HPDE6-E6E7 (cell line): ENCODE measurements around the gene IL1R1.
"Not testable (repeated sequence)": the region's sequence is repeated elsewhere in the genome, so short reads cannot be mapped to it uniquely, and the experiment has no call there.

Experiments used
- DNase-seq: peaks from one replicate; pipeline ENCODE4 v3.0.0; 2011; ENCODE audit warnings: missing footprints; ENCODE audit errors: extremely low spot score

The IL1R1 gene

DNA sequence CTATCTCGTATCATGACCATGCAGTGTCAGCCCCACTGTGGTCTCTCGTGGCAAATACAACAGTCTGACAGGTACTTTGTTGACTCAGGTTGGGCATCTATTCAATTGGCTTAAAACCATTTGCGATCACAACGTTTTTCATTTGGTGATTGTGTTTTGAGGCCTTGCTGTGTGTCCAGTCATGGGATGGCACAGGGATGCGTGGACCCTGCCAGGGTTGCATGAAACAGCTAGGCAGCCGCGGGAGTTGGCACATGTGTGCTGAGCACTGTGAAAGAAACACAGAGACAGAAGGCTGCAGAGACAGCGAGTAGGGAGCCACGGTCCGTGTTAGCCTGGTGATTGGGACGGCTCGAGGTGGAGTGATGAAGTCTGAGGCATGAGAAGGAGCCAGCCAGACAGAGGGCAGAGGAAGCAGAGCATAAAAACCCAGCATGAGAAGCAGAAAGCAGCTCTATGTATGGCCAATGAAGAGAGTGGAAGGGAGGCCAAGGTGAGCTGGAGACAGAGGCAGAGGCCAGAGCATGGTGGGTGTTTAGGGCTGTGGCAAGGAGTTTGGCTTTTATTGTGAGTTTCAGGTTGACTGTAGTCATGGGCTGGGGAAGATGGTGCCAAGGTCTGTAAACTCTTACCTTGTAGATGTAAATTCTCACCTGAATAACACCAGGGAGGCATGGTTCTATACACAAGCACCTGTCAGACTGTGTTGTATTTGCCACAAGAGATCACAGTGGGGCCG is 31.8 kb upstream of the IL1R1 start:
- no peak for DNase-seq

DNA sequence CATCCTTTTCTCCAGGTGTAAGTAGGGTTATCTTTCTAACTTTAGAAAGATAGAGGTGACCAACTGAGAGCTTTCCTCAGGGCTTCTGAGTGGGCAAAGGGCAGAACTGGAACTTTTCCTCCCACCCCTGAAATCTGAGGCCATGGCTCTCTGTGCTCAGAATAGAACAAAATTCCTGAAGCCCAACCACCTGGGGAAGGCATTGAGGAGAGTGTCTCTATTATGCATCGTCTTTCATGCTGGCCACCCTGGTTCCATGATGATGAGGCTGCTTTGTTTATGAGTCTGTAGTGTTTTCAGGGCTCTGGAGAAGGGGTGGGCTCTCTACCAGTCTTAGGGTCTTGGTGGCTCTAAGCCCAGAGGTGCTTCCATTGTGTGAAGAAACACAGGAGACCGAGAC is 30.7 kb upstream of the IL1R1 start:
- DNase-seq = no peak

DNA sequence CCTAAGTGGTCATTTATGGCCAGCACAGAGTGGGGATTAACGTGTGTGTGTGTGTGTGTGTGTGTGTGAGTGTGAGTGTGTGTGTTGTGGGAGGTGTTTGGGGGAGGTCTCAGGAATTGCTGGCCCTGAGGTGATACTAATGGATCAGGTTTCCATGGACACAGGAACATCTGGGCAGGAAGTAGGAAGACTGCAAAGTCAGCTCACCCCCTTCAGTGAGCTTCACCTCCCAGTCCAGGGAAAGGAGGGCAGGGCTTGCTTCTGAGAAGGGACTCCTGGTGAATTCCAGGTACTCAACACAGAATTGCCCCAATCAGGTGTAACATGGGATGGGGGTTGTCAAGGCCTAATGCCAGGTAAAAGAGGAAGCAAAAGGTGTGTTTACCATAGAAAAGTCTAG is 30.3 kb upstream of the IL1R1 start:
- no peak for DNase-seq

DNA sequence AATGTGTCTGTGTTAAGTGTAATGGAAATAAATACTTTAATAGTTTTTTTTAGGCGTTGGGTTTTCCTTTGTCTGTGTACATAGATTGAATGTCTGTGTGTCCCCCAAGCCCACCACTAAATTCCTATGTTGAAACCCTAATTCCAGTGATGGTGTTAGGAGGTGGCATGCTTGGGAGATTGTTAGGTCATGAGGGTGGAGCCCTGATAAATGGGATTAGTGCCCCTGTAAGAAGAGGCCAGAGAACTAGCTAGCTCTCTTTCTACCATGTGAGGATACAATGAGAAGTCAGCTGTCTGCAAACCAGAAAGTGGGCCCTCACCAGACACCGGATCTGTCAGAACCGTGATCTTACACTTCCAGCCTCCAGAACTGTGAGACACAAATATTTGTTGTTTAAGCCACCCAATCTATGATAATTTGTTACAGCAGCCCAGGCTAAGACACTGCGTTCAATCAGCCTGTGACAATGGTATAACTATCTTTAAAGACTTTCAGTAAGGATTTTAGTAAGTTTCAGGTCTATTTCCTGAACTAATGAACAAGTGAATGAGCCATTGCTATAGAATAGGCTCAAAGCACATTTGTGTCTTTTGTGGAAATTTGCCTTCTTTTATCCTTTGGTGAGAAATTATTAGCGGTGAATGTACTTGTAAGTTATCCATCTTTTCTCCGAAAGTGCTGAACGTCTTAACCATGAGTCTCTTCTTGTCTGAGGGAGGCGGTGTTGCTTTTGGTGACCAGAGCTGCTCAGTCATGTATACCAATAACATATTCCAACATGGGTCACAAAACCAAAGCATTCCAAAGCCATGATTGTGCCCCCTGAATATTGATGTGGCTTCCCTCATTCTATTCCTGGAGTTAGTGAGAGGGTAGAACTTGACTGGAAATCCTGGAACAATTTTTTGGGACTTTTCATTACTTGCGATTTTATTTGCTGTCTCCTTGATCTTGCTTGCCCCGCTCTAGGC is 29.6 kb upstream of the IL1R1 start:
- no peak for DNase-seq

DNA sequence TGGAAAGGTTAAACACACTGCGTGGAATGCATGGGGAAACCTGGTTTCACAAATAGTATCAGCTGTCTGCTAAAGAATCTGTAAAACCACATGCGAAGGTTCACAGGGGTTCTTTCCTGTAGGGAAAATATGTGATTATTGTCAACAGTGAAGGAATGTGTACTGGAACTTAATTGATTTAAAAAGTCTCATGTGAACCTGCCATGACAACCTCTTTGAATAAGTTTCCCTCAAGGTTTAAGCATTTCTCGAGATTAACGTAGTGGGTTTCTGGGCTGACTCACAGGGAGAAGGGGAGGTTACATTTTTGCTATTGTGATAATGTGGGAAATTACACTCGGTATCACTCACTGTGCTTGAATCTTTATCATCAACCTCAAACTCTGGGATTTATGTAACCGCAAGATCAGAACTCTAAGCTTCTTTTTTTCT is 28.2 kb upstream of the IL1R1 start:
- DNase-seq = no peak

DNA sequence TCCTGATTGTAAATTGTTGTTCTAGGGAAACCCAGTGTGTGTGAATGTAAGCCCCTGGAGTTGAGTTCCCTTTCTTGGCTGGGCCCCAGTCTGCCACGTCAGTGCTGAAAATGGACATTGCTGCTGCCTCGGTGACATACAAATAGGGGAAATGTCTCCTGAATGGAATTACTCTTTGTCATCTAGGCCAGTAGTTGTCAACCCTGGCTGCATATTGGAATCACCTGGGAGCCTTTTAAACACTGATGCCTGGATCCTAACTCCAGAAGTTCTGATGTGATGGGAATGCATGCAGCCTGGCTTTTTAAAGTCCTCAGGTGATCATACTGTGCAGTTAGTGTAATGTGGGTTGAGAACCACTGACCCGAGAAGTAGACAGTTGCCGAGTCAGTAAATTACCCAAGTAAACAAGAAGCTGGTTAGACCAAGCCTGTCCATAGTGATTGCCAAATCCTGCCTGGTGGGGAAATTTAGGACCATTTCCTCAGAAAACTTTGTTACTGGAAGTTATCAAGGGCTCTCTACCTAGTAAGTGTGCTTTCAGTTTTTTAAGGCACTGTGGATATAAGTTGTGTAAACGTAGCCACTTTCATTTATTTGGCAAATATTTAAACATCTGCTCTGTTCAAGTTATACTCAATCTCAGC is 27.6 kb upstream of the IL1R1 start:
- DNase-seq = no peak

DNA sequence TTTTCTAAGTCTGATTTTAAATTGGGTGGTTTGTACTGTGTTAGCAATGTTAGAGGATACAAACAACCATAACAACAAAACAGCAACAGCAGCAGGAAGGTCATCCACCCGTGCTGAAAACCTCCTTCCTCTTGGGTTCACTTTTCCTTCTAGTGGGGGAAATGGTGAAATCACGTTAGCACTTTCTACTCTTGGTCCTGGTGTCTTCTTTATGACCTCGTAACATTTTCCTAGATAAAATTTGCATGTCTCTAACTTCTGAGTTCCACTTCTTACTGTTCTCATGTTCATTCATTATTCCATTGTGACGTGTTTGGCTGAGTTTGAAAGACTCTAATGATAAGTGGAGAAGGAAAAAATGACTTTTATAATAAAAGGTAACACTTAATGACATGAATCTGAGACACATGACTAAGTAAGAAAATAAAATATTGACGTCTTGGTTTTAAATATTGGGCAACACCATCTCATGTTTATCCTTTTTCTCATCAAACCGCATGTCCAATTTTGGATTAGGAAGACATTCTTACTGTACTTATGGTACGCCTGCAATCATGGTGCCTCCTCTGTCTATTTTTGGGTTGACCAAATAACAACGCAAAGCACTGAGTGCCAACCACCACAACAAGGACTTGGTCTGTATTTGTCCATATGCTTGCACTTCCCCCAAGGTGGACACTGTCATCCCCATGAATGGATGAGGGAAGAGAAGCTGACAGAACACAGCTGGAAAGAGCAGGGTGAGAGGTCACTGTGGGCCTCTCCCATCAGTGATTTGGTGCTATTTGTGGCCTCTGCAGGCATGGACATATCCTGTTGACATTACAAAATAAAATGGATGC is 25.7 kb upstream of the IL1R1 start:
- DNase-seq = no peak

DNA sequence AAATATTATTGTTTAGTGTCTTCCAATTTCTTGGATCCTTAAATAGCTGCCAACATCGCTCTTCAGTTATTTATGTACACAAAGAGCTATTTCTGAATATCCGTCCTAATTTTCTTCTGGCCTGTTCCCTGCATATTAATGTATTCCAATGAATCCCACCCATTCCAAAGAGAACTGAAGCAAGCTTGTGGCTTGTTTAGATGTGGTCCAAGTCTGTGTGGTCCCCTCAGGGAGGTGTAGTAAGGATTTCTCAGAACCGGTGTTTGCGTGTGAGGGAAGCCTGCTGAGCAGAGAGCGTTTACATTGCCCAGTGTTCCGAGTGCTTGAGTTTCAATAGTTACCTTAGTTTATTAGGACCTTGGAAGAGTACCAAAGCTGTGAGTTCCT is 25.1 kb upstream of the IL1R1 start:
- no peak for DNase-seq

DNA sequence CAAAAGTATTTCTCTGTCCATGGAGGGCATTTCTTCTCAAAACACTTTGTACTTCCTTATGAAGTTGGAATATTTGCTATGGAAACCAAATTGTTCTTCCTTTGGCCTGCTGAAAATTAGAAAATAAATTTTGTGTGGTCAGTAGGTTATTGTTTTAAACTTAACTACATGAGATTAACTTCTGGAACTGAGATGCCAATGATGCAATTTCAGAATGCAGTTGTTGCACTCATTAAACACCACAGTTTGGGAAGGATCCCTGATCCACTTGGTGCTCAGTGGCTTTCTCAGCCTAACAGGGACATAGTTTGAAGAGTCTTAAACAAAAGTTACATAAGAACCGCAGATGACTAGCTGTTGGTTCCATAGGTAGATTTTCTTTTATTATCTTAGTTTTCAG is 23.3 kb upstream of the IL1R1 start:
- no peak for DNase-seq

DNA sequence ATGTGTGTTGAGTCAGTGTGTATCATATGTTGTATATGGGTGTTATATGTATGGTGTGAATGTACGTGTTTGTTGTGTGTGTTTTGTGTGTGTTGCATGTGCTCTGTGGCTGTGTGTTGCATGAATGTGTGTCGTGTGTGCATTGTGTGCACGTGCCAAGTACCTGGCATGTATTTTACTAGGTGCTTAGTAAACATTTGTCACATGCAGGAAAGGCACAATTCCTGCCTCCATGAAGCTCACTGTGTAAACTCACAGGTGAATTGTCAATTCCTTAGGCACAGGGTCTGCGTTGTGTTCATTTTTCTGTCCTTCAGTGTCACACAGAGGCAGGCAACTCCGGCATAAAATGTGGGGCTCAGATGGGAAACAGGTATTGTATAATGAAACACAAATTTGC is 22.3 kb upstream of the IL1R1 start:
- no peak for DNase-seq

DNA sequence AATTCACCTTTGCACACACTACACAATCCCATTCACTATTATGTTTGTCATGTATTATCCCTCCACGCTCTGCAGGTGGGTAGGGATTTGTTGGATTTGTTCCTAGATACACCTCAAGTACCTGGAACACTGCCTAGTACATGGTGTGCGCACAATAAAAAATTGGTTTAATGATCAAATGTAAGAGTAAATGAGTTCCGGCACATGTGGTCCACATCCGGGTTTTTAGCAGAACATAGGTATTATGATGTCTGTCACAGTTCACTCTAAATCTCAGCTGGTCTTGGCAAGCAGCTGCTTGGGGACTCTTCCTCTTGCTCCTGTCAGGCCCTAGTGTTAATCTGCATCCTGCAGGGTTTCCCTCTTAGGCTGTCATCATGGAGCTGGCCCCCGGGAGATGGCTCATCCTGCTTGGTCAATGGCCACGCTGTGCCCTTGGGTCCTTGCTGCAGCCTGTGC is 21.8 kb upstream of the IL1R1 start:
- no peak for DNase-seq

DNA sequence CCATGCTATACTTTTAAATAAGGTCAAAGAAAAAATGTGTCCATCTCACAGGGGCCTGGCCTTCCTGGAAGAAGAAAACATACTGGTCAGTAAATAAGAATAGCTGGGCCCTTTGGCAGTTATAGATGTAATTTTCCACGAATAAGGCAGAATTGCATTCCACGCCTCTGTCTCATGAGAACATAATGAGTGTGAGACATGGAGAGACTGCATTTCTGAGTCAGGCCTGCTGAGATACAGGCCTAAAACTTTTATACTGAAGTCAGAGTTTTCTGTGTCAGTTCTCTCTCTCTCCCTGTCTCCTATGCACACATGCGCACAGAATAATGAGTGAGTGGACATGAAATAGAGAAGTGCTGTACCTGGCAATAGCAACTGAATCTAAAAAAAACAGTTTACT is 20.4 kb upstream of the IL1R1 start:
- DNase-seq = no peak

DNA sequence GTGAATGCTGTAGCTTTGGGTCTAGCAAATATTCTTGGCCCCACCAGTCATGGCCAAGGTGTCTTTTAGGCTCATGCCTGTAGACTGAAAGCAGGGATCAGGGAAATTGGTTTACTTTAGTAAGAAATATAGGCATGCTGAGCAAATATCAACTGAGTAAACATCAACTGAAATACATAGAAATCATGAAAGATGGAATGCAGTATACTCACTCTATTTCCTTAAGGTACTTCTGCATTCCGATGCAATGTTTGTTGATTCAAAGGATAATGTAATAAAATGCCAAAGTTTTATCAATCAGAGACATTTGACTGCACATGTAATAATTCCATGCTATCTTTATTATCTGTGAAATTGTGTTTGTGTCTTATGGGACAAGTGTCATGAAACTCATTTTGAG is 19.6 kb upstream of the IL1R1 start:
- no peak for DNase-seq

DNA sequence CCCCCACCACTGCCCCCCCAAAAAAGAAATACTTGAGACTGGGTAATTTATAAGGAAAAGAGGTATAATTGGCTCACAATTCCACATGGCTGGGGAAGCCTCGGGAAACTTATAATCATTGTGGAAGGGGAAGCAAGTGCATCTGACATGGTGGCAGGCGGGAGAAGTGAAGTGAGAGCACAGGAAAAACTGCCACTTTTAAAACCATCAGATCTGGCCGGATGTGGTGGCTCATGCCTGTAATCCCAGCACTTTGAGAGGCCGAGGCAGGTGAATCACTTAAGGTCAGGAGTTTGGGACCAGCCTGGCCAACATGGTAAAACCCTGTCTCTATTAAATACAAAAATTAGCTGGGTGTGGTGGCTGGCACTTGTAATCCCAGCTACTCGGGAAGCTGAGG is 18.1 kb upstream of the IL1R1 start:
- DNase-seq = not testable (repeated sequence)

DNA sequence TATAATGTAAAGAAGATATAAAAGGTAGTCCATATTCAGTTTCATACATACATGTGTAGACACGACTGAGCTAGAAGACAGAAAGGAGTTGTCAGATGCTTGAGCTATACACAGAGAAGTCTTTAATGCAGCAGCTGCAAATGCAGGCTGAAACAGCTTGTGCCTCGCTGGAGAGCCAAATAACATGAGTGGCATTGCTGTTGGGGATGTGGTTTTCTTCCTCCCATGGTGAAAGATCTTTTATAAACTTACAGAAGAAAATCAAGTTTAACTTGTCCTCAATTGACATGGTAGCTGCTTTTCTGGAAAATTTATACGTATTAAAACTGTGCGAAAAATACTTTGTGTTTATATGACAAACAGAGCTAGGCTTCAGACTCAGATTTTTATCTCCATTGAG is 16.4 kb upstream of the IL1R1 start:
- no peak for DNase-seq

DNA sequence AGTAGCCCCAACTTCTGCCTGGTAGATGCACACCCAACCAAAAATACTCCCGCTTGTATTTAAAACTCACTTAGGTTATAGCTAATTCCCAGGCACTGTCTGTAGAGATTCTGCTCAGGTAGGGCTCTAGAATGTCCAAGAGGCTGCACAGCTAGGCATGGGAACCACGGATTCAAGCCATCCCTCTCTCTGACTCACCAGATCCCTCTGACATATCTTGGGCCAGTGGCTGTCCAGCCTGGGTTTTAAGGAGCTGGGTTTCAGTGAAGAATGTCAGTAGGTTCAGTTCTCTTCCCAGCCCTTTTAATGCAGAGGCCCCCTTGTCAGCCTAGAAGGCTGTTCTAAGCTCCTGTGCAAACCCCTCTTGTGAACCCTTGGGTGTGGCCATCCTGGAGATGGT is 15.9 kb upstream of the IL1R1 start:
- DNase-seq = no peak

DNA sequence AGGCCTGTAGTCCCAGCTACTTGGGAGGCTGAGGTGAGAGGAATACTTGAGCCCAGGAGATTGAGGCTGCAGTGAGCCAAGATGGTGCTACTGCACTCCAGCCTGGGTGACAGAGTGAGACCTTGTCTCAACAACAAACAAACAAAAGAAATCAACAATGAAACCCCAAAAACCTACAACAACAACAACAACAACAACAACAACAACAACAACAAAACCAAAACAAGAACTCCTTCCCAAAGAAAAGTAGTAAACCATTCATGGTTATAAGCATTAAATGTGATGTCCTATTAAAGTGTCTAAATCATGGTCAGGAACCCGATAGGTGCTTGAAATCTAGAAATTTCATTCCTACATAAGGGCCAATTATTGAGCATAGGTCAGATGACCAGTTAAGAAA is 13.5 kb upstream of the IL1R1 start:
- DNase-seq = no peak

DNA sequence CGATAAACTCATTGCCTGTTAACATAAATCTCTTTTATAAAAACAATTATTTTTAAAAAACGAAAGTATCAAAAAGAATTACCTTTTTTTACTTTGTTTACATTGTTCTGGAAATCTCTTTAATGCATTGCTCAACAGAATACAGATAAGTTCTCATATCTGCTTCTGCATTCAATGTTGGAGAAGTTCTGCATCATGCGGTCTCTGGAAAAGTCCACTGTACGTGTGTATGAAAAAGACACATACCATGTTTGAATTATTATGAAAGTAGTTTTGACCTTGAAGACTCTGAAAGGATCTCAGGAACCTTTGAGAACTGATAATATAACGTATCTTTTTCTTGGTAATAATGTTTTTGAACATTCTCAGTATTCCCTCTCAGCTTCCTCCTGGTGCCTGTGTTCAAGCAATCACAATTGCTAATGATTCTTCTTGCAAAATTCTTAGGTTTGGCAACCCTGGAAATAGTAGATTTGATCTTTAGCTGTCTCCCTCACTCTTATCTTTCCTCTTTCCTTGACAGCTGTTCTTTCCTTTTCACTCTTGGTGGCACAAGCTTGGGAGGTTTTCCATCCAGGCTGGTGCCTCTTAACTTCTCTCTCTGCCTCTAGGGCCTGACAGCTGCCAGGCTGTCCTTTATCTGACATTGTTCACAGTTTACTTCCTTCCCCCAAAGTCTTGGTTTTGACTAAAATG is 12.4 kb upstream of the IL1R1 start:
- DNase-seq = no peak

DNA sequence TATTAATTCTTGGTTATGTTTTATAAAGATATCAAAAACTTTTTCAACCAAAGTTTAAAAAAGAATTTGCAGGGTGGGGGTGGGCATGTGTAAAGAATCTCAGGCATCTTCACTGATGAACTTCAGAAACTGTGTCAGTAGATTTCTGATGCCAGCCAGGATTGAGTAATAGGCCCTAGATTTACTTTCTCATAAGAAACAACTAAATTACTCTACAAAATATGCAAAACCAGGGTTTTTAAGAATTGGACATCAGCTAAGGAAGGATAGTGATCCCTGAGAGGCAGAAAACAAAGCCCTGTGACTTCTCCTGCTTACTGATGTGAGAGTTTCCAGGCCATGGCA is 11.9 kb upstream of the IL1R1 start:
- DNase-seq = no peak

DNA sequence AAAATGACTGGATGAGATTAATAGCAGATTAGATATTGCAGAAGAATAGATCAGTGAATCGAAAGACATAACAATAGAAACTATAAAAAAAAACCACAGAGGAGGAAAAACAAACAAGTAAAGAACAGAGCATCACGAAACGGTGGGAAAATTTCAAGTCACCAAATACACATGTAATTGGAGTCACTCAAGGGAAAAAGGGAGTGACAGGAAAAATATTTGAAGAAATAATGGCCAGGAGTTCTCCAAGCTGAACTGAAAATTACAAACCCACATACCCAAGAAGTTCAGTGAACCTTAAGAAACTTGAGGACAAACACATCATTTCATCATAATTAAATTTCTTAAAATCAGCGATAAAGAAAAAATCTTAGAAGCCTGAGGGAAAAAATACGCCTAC is 11.0 kb upstream of the IL1R1 start:
- DNase-seq = no peak

DNA sequence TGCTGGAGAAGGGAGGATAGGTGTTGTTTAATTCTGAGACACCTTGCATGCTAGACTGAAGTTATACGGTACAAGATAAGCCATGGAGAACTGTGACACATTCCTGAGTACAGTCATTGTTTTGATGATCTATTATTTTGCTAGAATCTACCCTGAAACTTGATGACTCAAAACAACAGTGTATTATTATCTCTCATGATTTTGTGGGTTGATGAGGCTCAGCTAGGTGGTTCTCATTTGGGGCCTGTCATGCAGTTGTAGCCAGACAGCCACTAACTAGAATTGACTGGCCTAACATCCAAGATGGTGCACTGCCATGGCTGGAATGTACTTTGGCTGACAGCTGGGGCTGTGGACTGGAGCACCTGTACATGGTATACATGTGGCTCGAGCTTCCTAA is 5.4 kb upstream of the IL1R1 start:
- DNase-seq = no peak
